ENCODE data around the gene NDUFS8.
A peak's percentile ranks its signal among the peaks of the same experiment; 100 is the strongest.

Gene NDUFS8

DNA sequence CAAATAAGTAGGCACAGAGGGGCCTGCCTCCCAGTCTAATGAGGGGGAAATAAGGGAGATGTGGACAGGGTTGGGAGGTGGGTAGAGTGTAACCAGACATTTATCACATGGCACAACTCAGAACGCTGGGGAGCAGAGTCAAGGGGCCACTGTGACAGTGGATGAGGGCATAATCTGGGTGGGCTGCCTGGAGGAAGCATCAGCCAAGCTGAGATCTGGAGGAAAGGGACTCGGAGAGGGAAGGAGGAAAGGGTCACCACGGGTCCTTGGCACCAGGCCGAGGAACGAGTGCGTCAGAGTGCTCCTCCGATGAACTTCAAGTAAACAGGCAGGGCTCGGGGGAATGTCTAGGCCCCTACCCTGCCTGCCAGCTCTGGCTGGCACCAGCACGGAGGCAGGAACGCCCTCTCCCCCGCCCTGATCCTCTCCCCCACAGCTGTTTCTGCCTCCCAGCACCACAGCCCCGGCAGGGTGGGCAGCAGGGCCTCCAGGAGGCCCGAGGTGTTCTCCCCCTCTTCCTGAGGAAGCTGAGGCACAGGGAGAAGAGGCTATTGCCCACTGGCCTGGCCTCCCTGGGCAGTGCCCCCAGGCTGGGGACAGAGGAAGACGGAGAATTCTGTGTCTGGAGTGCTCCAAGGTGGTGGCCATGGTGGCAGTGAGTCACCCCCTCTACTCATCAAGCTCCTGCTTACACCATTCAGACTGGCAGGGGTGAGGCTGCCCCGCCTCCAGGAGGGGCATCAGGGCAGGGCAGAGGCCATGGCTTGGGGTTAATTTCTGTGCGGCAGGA lies 16.1 kb upstream of the NDUFS8 start:
- TF ChIP-seq NFIC (IDR thresholded peaks at IDR 0.05) (peak; percentile 73), TCF12 (IDR thresholded peaks at IDR 0.05; ENCODE audit: low read depth) (no peak), CREB1 (IDR thresholded peaks at IDR 0.05; ENCODE audit: low read depth) (no peak), YY1 (IDR thresholded peaks at IDR 0.05; ENCODE audit: low read depth) (peak; percentile 68), EP300 (IDR thresholded peaks at IDR 0.05; ENCODE audit: borderline replicate concordance) (no peak), TAF1 (IDR thresholded peaks at IDR 0.05; ENCODE audit: low read depth) (peak; percentile 25; the same call in 1 of the 2 replicates), RAD21 (IDR thresholded peaks at IDR 0.05; ENCODE audit: low read depth) (no peak)
- TF ChIP-seq, protein P1, sequence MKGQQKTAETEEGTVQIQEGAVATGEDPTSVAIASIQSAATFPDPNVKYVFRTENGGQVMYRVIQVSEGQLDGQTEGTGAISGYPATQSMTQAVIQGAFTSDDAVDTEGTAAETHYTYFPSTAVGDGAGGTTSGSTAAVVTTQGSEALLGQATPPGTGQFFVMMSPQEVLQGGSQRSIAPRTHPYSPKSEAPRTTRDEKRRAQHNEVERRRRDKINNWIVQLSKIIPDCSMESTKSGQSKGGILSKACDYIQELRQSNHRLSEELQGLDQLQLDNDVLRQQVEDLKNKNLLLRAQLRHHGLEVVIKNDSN (IDR thresholded peaks at IDR 0.05) = no peak
- TF ChIP-seq, protein P2, sequence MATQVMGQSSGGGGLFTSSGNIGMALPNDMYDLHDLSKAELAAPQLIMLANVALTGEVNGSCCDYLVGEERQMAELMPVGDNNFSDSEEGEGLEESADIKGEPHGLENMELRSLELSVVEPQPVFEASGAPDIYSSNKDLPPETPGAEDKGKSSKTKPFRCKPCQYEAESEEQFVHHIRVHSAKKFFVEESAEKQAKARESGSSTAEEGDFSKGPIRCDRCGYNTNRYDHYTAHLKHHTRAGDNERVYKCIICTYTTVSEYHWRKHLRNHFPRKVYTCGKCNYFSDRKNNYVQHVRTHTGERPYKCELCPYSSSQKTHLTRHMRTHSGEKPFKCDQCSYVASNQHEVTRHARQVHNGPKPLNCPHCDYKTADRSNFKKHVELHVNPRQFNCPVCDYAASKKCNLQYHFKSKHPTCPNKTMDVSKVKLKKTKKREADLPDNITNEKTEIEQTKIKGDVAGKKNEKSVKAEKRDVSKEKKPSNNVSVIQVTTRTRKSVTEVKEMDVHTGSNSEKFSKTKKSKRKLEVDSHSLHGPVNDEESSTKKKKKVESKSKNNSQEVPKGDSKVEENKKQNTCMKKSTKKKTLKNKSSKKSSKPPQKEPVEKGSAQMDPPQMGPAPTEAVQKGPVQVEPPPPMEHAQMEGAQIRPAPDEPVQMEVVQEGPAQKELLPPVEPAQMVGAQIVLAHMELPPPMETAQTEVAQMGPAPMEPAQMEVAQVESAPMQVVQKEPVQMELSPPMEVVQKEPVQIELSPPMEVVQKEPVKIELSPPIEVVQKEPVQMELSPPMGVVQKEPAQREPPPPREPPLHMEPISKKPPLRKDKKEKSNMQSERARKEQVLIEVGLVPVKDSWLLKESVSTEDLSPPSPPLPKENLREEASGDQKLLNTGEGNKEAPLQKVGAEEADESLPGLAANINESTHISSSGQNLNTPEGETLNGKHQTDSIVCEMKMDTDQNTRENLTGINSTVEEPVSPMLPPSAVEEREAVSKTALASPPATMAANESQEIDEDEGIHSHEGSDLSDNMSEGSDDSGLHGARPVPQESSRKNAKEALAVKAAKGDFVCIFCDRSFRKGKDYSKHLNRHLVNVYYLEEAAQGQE (IDR thresholded peaks at IDR 0.05; ENCODE audit: low read depth) = no peak

GRCh38 chr11:68014947-68015447 lies 15.5 kb upstream of the NDUFS8 start:
- TF ChIP-seq TEAD4 (IDR thresholded peaks at IDR 0.05) (no peak), TCF12 (IDR thresholded peaks at IDR 0.05; ENCODE audit: low read depth) (no peak), EP300 (IDR thresholded peaks at IDR 0.05; ENCODE audit: borderline replicate concordance) (no peak), ZBTB7A (IDR thresholded peaks at IDR 0.05; ENCODE audit: low read depth) (peak; percentile 85)

DNA sequence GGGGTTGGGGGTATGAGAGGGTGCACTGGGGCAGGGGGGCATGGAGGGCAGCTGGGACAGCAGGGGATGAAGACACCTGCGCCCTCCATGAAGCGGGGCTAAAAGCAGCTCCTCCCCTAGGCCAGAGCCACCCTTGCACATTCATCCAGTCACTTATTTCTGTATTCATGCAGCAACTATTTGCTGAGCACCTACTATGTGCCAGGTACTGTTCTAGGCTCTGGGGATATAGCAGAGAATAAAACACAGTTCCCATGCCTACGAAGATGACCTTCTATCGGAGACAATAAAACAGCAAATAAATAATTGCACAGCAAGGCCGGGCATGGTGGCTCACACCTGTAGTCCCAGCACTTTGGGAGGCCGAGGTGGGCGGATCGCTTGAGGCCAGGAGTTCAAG lies 15.0 kb upstream of the NDUFS8 start:
- TF ChIP-seq TCF12 (IDR thresholded peaks at IDR 0.05; ENCODE audit: low read depth) = no peak
- TF ChIP-seq FOXM1 (IDR thresholded peaks at IDR 0.05; ENCODE audit: borderline replicate concordance, low read depth) = no peak
- no peak for TF ChIP-seq RAD21 (IDR thresholded peaks at IDR 0.05; ENCODE audit: low read depth)

- TF ChIP-seq FOXM1 (IDR thresholded peaks at IDR 0.05; ENCODE audit: borderline replicate concordance, low read depth) = no peak
- TF ChIP-seq TAF1 (IDR thresholded peaks at IDR 0.05; ENCODE audit: low read depth) = no peak
- no peak for TF ChIP-seq CEBPB (IDR thresholded peaks at IDR 0.05)
- TF ChIP-seq, protein P3, sequence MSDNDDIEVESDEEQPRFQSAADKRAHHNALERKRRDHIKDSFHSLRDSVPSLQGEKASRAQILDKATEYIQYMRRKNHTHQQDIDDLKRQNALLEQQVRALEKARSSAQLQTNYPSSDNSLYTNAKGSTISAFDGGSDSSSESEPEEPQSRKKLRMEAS (IDR thresholded peaks at IDR 0.05) = no peak
- no peak for TF ChIP-seq TCF12 (IDR thresholded peaks at IDR 0.05; ENCODE audit: low read depth)
- TF ChIP-seq, protein P2 (IDR thresholded peaks at IDR 0.05; ENCODE audit: low read depth) = no peak
- TF ChIP-seq, protein P1 (IDR thresholded peaks at IDR 0.05) = no peak
- TF ChIP-seq NFIC (IDR thresholded peaks at IDR 0.05) = no peak
- TF ChIP-seq ZBTB7A (IDR thresholded peaks at IDR 0.05; ENCODE audit: low read depth) = no peak
- no peak for TF ChIP-seq TEAD4 (IDR thresholded peaks at IDR 0.05)
- no peak for TF ChIP-seq EP300 (IDR thresholded peaks at IDR 0.05; ENCODE audit: borderline replicate concordance)
- TF ChIP-seq RAD21 (IDR thresholded peaks at IDR 0.05; ENCODE audit: low read depth) = no peak
- no peak for TF ChIP-seq YY1 (IDR thresholded peaks at IDR 0.05; ENCODE audit: low read depth)
Measured at GRCh38 chr11:68016161-68016903, 14.1 kb upstream of the NDUFS8 start.

DNA sequence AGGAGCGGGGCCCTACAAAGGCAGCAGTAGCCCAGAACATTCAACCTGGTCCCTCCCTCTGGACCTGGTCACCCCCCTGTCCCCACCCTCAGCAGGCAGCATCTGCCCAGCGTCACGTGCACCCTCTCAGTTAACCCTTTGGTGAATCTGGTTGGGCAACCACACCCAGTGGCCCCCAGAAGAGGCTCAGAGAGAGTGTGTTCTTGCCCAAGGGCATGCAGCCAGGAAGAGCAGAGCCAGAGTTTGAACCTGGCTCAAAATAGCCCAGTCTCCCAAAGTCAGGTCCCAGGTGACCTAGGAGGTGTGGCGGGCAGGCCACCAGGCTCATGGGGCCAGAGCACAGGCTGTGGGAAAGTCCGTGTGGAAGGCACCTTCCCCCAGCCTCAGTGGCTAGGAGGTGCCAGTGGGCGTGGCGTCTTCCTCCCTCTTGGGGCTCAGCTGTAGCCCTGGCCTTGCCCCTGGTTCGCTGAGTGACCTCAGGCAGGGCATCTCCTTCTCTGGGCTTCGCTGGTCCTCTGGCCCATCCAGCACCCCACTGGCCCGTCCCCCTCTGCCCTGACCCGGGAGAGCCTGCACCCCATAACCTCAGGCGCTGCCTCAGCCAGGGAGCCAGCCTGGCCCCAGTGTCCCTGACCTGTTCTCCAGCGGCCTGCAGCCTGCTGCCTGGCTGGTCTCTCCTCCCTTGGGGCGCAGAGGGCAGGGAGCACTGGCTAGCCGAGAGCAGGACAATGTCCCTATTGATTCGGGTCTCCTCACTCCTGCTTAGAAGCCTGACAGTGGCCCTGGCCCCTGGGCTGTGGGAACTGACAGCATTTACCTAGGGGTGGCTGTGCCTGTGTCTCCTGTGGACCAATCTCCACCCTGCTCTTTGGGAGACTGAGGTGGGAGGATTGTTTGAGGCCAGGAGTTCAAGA lies 13.3 kb upstream of the NDUFS8 start:
- TF ChIP-seq TEAD4 (IDR thresholded peaks at IDR 0.05) = no peak
- no peak for TF ChIP-seq NFIC (IDR thresholded peaks at IDR 0.05)
- TF ChIP-seq CEBPB (IDR thresholded peaks at IDR 0.05) = peak; percentile 18; the same call in 1 of the 2 replicates
- no peak for TF ChIP-seq RAD21 (IDR thresholded peaks at IDR 0.05; ENCODE audit: low read depth)
- no peak for TF ChIP-seq FOXM1 (IDR thresholded peaks at IDR 0.05; ENCODE audit: borderline replicate concordance, low read depth)
- TF ChIP-seq CREB1 (IDR thresholded peaks at IDR 0.05; ENCODE audit: low read depth) = no peak
- no peak for TF ChIP-seq TCF12 (IDR thresholded peaks at IDR 0.05; ENCODE audit: low read depth)
- TF ChIP-seq, protein P1 (IDR thresholded peaks at IDR 0.05) = peak; percentile 88
- no peak for TF ChIP-seq EP300 (IDR thresholded peaks at IDR 0.05; ENCODE audit: borderline replicate concordance)
- no peak for TF ChIP-seq EGR1 (IDR thresholded peaks at IDR 0.05)
- TF ChIP-seq YY1 (IDR thresholded peaks at IDR 0.05; ENCODE audit: low read depth) = no peak
- TF ChIP-seq, protein P2 (IDR thresholded peaks at IDR 0.05; ENCODE audit: low read depth) = no peak
